Epithelial cell of proximal tubule (primary cell): ENCODE measurements around the gene RTP2. TPM values are rescaled to one million over a fixed set of nuclear protein-coding genes. Genes with fewer than 3 reads are reported as not detected.
A peak's percentile ranks its signal among the peaks of the same experiment; 100 is the strongest.

ENCODE experiments used
- DNase-seq: peaks from one replicate; pipeline ENCODE4 v3.0.0-alpha.2; 2011; ENCODE audit warnings: low read depth
- H3K4me3 ChIP-seq: 2 replicates; pipeline ENCODE4 v1.5.1; 2011; ENCODE audit warnings: low read depth, mild to moderate bottlenecking, low read length
- CTCF ChIP-seq: conservative IDR thresholded peaks from 2 replicates; pipeline ENCODE4 v1.5.1; 2012; ENCODE audit warnings: low read depth, mild to moderate bottlenecking, low read length
- total RNA-seq: library from RNA; depleted of rRNA; stranded (reverse); fragments of >200 nt; gene quantifications from 2 replicates; pipeline ENCODE4 v1.2.3, GENCODE V29; 2015

The RTP2 gene
- total RNA-seq, 1 donor from 2014 or later, result not detected

GRCh38 chr3:187709155-187709554 lies 6.8 kb upstream of the RTP2 start:
- H3K4me3 ChIP-seq, result no peak overlapping the region
- DNase-seq, result no peak
- TF ChIP-seq CTCF, result peak; percentile 50

- TF ChIP-seq CTCF, result no peak
- peak; percentile 35 for DNase-seq
Observed at GRCh38 chr3:187708696-187709095, 6.3 kb upstream of the RTP2 start.

GRCh38 chr3:187706971-187707370 lies 4.6 kb upstream of the RTP2 start:
- no peak for DNase-seq
- TF ChIP-seq CTCF, result no peak
- no peak overlapping the region for H3K4me3 ChIP-seq

More at GRCh38 chr3:187708696-187709095, 6.3 kb upstream of the RTP2 start:
- H3K4me3 ChIP-seq, result no peak overlapping the region

DNA sequence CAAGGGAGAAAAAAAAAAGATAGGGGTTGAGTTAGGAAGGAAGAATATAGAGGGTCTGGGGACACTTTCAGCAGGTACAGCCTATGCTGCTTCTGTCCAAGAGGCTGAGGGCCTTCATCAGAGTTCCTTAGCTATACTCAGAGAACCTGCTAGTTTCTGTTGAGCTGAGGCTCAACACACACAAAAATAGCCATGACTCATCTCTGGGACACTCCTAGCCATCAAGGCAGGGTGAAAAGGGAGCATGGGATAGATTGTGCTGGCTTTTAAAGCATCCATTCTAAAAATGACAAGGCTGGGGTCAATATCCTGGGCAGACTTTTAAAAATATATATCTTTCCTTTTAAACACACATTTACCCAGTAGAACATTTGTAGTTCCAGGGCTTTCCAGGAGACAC lies 2.8 kb upstream of the RTP2 start:
- no peak for DNase-seq
- no peak for TF ChIP-seq CTCF
- no peak overlapping the region for H3K4me3 ChIP-seq

DNA sequence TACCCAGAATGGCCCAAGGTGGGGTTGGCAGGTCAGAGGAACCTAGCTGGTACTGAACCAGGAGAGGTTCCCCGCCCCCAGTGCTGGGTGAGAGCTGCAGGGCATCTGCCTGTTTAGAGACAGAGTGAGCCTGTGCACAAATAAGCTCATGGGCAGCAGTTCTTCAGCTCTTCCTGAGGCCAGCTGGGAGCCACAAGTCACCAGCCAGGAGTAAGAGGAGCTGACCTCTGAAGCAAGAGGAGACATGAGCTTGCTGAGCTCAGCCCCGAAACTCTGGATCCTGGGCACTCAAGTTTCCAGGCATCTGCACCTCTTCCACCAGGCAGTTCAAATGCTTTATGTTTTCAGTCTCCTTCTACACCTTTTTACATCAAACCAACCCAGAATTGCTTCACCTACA lies 2.1 kb downstream of the RTP2 start:
- TF ChIP-seq CTCF, result no peak
- DNase-seq, result no peak
- H3K4me3 ChIP-seq, result no peak overlapping the region

DNA sequence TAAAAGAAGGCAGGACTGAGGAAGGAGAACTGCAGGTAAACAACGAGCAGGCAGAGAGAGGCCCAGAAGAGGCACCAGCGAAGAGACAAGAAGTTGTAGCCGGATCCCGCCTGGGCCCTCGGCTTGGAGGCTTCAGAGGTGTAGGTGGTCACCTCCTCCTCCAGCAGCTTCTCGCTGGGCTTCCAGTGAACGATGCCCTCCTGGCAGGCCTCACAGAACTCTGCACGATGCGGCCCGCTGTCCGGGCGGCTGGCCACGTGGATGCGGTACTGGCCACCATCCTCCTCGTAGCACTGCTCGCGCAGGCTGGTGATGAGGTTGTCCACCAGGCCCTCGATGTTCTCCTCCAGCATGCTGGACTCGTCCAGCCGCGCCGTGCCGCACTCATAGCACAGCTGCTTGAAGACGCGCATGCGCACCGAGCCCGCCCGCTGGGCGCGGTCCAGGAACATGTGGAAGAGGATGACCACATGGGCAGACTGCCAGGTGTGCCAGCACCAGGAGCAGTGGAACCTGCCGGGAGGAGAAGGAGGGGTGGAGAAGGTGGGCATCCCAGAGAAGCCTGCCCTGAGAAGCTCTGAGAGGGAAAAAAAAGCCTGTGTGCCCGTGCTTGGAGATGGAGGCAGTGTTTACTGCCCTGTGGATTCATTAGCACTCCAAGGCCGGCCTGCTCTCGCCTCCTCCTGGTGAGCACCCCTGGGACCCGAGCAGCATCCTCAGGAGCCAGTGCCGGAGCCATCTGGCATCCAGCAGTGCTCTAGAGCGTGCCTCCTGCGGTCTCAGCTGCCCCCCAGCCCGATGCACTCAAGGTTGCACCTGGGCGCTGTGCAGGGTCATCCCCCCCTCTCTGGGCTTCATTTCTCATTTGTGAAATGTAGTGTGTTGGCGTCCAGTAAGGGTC lies 3.6 kb downstream of the RTP2 start:
- TF ChIP-seq CTCF, result no peak

DNA sequence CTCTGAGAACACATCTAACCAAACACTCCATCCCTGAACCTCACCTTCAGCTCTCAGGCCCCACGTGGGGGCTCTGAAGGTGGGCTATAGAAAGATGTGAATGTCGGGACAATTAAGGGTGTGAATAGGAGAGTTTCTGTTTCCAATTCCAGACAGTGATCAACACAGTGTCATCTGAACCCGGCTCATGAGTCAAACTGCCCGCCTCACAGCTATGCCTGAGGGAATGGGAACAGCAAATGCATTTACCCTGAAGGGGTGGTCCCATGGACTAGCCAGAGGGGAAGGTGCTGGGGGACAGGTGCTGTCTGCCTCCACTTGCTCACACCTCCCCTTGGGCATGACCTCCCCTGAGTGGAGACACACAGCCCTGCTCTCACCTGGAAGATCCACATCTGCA lies 6.3 kb downstream of the RTP2 start:
- TF ChIP-seq CTCF, result no peak
- DNase-seq, result no peak
- H3K4me3 ChIP-seq, result no peak overlapping the region

More for the DNA sequence above, 3.6 kb downstream of the RTP2 start:
- DNase-seq, result no peak
- no peak overlapping the region for H3K4me3 ChIP-seq
